SK-MEL-5 (cell line): Measurements from ENCODE around the gene MRM1. TPM values are rescaled to one million over a fixed set of nuclear protein-coding genes. Genes with fewer than 3 reads are reported as not detected.

Experiments
- DNase-seq: peaks from one replicate; pipeline ENCODE4 v3.0.0-alpha.2; 2016; ENCODE audit warnings: low read depth, low spot score
- in situ Hi-C: cut with HindIII; loops from 2 replicates; pipeline ENCODE4 v1.10.0; 2016; ENCODE audit warnings: low sequenced_read_pairs, high pct_unique_total_duplicates, low pct_unique_long_range_greater_than_20kb
- polyA plus RNA-seq, 2 experiments: library from polyadenylated mRNA; depleted of rRNA; stranded (reverse); fragments of >200 nt; gene quantifications; 2 replicates each; pipeline ENCODE4 v1.2.3, GENCODE V29; 2015
- total RNA-seq: library from RNA; depleted of rRNA; stranded (reverse); fragments of >200 nt; shearing (Covaris generic); gene quantifications from 2 replicates; pipeline ENCODE4 v1.2.3, GENCODE V29; 2014; rRNA removed

The MRM1 gene, protein sequence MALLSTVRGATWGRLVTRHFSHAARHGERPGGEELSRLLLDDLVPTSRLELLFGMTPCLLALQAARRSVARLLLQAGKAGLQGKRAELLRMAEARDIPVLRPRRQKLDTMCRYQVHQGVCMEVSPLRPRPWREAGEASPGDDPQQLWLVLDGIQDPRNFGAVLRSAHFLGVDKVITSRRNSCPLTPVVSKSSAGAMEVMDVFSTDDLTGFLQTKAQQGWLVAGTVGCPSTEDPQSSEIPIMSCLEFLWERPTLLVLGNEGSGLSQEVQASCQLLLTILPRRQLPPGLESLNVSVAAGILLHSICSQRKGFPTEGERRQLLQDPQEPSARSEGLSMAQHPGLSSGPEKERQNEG
- 15.8 and 16.3 TPM in 2 replicates for total RNA-seq
- polyA plus RNA-seq (2015; cell fraction: cytosol; rRNA removed) = 28.9 and 29.4 TPM in 2 replicates
- 38.9 and 40.7 TPM in 2 replicates for polyA plus RNA-seq (2015; cell fraction: nucleus; rRNA removed)

DNA sequence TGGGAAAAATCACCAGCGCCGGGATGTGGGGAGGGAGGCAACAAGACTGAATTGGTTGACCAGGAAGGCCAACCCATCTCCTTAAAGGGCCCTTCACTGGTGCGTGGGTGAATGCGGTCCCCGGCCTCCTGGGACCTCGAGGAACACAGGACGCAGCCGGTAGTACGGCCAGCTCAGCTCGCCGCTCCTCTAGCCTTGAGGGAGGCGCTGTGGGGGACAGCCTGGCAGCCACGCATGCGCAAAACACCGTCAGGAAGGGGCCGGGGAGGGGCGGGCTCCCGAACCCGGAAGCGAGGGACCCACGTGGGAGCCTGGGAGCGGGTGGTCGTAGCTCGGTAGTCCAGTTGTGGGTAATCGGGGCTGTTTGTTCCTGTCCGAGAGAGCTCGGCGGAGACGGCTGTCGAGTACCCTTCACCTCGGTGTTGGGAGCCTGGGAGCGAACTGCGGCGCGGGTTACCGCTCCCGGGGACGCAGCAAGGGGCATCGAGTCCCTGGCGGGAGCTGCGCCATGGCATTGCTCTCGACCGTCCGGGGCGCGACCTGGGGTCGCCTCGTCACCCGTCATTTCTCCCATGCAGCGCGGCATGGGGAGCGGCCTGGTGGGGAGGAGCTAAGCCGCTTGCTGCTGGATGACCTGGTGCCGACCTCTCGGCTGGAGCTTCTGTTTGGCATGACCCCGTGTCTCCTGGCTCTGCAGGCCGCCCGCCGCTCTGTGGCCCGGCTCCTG lies at the start of gene MRM1:
TSS of gene MRM1 (plus strand) at position 281 of the 727 bp plus-strand sequence. CDS start at position 509, 228 bp downstream.
- in situ Hi-C loops = no loop called here
- peak; percentile 90 for DNase-seq

- in situ Hi-C loops = no loop called here
- no peak for DNase-seq
These were observed 47.9 kb upstream of the MRM1 start for GRCh38 chr17:36553459-36553858.

- in situ Hi-C loops = no loop called here
- no peak for DNase-seq
These were observed 35.3 kb upstream of the MRM1 start for GRCh38 chr17:36566081-36566480.

- in situ Hi-C loops = no loop called here
- DNase-seq = no peak
These were observed 26.4 kb upstream of the MRM1 start for GRCh38 chr17:36575028-36575427.

DNA sequence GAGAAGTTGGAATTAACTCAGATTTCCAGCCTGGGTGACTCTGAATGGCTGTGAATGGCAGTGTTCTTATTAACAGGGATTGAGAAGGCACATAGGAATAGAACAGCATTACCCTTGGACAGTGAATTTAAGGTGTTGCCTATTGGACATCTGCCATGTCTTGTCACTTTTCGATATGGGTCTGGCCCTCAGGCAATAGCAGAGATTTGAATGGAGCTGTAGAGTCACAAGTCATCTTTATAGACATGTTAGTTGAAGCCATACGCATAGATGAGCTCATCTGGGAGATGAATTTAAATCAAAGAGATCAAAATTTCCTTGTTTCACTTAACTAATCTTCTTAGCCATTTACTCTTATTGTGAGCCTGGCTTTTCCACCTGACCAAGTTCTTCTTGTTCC lies 24.6 kb upstream of the MRM1 start:
- peak; percentile 15 for DNase-seq
- in situ Hi-C loops = no loop called here

- peak; percentile 89 for DNase-seq
- in situ Hi-C loops = no loop called here
These were observed 22.7 kb upstream of the MRM1 start for GRCh38 chr17:36578671-36579070.

GRCh38 chr17:36583787-36584186 lies 17.6 kb upstream of the MRM1 start:
- in situ Hi-C loops = no loop called here
- DNase-seq = no peak

DNA sequence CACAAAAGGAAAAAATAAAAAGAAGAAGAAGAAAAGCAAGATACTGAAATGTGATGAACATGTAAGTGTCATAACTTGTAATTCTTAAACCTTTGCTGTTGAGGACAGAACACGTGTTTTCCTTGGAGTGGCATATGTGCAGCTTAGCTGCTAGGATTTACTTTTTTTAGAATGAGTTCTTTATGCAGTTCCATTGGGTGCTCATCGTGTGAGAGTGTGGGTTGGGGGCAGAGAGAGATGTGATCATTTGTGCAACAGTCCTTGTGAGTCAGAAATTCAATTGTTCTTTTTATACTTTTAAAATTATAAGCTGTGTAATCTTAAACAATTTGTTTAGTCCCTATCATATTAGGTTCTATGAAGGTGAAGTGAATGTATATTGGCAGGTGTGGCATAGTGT lies 15.2 kb upstream of the MRM1 start:
- DNase-seq = no peak
- in situ Hi-C loops = no loop called here

GRCh38 chr17:36590082-36590481 lies 11.3 kb upstream of the MRM1 start:
- DNase-seq = no peak
- in situ Hi-C loops = no loop called here

- peak; percentile 74 for DNase-seq
- in situ Hi-C loops = no loop called here
These were observed 9.7 kb upstream of the MRM1 start, which contains the start of gene DHRS11 for GRCh38 chr17:36591434-36592315. DHRS11 (plus strand) TSS chr17:36591879; CDS start chr17:36592010, 131 bp downstream.

DNA sequence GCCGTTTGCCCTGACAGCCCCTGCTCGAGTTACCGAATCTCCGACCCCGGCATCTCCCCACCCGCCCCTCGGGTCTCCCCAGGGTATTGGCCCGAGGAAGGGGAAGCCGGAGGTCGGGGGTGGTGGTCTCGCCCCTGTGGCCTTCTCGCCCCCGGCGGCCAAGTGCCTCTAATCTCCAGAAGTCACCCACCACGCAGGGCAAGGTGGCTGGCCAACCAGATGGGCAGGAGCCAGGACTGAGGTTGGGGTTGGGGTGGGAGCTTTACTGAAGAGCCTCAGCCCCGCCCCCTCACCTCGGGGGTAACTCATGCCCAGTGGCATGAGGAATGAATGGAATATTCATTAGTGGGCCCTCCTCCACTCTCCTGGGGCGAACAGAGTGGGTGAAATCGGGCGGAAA lies 9.1 kb upstream of the MRM1 start:
- DNase-seq = peak; percentile 59
- in situ Hi-C loops = no loop called here

- in situ Hi-C loops = no loop called here
- no peak for DNase-seq
These were observed 8.6 kb upstream of the MRM1 start for GRCh38 chr17:36592716-36593321.

DNA sequence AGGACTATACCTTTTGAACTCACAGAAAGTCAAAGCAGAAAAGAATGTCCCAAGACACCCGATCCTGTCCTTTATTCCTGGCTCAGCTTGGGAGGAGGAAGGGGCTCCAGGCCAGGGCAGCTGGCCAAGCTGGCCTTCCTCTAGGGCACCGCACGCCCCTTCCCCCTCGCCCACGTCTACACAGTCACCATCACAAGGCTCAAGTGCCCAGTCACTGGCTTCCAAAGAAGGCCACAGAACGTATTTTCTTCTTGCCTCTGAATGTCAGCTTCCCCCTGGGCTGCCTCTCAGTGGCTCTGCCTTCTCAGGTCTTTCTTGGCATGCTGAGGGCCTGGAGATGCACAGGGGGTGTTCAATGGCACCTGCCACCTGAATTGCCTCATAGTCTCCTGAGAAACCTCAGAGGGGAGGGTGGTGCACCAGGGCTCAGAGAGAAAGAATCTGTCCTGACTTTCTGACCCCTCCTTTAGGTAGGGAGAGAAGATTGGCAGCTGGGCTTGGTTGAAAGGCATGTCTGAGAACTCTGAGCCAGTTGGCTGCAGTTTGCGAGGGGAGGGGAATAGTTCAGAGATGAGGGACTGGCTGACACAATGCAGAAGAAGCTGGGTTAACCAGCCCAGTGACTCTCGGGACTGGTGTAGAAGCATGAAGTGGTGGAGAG lies 7.6 kb upstream of the MRM1 start:
- no peak for DNase-seq
- in situ Hi-C loops = no loop called here

GRCh38 chr17:36594626-36595401 lies 6.6 kb upstream of the MRM1 start:
- no peak for DNase-seq
- in situ Hi-C loops = no loop called here

DNA sequence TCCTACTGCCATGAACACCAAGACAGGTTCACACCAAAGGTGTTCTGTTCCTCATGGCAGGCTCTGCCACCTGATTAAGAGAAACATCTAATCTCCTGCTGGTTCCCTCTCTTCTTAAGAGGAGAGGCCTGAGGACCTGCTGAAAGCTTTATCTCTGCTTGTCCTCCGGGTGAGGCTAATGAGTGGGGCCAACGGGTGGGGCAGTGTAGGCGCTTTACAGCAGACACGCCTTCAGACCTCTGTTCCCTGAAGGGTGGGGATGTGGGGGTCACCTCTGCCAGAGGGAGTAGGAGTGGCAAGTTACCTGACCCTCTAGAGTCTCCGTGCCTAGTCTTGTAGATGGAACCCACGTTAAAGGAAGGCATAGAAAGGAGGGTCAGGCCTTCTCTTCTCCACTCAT lies 4.2 kb upstream of the MRM1 start:
- DNase-seq = no peak
- in situ Hi-C loops = no loop called here
